Fibroblast of skin of right biceps (primary cell): ENCODE measurements around the gene TOX2.

Experiments
- DNase-seq: peaks from one replicate; pipeline ENCODE4 v3.0.0-alpha.2; 2013

TOX2 gene

GRCh38 chr20:43916073-43916880 lies 1.6 kb downstream of the TOX2 start:
- DNase-seq = peak; percentile 45

- DNase-seq = peak; percentile 45
Observed at GRCh38 chr20:43916881-43917371, 2.3 kb downstream of the TOX2 start.

- no peak for DNase-seq
Observed at GRCh38 chr20:43917380-43917779, 2.7 kb downstream of the TOX2 start.

GRCh38 chr20:43919686-43920403 lies 5.2 kb downstream of the TOX2 start:
- DNase-seq = no peak

GRCh38 chr20:43920797-43921196 lies 6.1 kb downstream of the TOX2 start:
- no peak for DNase-seq

- DNase-seq = no peak
Observed at GRCh38 chr20:43921227-43921780, 6.7 kb downstream of the TOX2 start.

- no peak for DNase-seq
Observed at GRCh38 chr20:43922614-43923013, 8.0 kb downstream of the TOX2 start.

GRCh38 chr20:43923322-43923721 lies 8.7 kb downstream of the TOX2 start:
- DNase-seq = no peak

GRCh38 chr20:43923917-43924316 lies 9.3 kb downstream of the TOX2 start:
- DNase-seq = no peak

- DNase-seq = no peak
Observed at GRCh38 chr20:43925215-43925614, 10.6 kb downstream of the TOX2 start.

- peak; percentile 78 for DNase-seq
Observed at GRCh38 chr20:43925801-43926200, 11.1 kb downstream of the TOX2 start.

- DNase-seq = no peak
Observed at GRCh38 chr20:43926287-43927050, 11.8 kb downstream of the TOX2 start.

- no peak for DNase-seq
Observed at GRCh38 chr20:43931976-43932375, 17.3 kb downstream of the TOX2 start.

- no peak for DNase-seq
Observed at GRCh38 chr20:43934833-43935232, 20.2 kb downstream of the TOX2 start.

- no peak for DNase-seq
Observed at GRCh38 chr20:43936104-43936770, 21.6 kb downstream of the TOX2 start.

GRCh38 chr20:43936805-43937204 lies 22.2 kb downstream of the TOX2 start:
- DNase-seq = no peak

- peak; percentile 81 for DNase-seq
Observed at GRCh38 chr20:43937591-43937990, 22.9 kb downstream of the TOX2 start.

GRCh38 chr20:43938017-43938655 lies 23.5 kb downstream of the TOX2 start:
- DNase-seq = no peak

GRCh38 chr20:43938932-43939761 lies 24.5 kb downstream of the TOX2 start:
- DNase-seq = peak; percentile 99

- no peak for DNase-seq
Observed at GRCh38 chr20:43939762-43940121, 25.1 kb downstream of the TOX2 start.
